GM21786 (cell line): Measurements from ENCODE around the gene MAT1A.
A peak's percentile ranks its signal among the peaks of the same experiment; 100 is the strongest.

Experiments used
- ATAC-seq: cut with Tn5 transposase; IDR thresholded peaks from one replicate; pipeline ENCODE4 v1.9.1; 2021; ENCODE audit not compliant: unreplicated experiment

MAT1A gene

GRCh38 chr10:80283119-80283518 is 6.3 kb downstream of the MAT1A start:
- no peak for ATAC-seq

GRCh38 chr10:80281784-80282765 is 7.4 kb downstream of the MAT1A start:
- ATAC-seq: no peak

GRCh38 chr10:80281292-80281691 is 8.2 kb downstream of the MAT1A start:
- peak; percentile 85 for ATAC-seq

GRCh38 chr10:80280071-80280800 is 9.2 kb downstream of the MAT1A start:
- no peak for ATAC-seq

- ATAC-seq: no peak
These were observed 10.3 kb downstream of the MAT1A start for GRCh38 chr10:80279146-80279545.

- no peak for ATAC-seq
These were observed 11.0 kb downstream of the MAT1A start for GRCh38 chr10:80278480-80278879.

GRCh38 chr10:80277567-80278250 is 11.7 kb downstream of the MAT1A start:
- no peak for ATAC-seq

GRCh38 chr10:80277016-80277415 is 12.4 kb downstream of the MAT1A start:
- no peak for ATAC-seq

- no peak for ATAC-seq
These were observed 13.1 kb downstream of the MAT1A start for GRCh38 chr10:80276335-80276734.

GRCh38 chr10:80275756-80276155 is 13.7 kb downstream of the MAT1A start:
- no peak for ATAC-seq

- no peak for ATAC-seq
These were observed 14.3 kb downstream of the MAT1A start for GRCh38 chr10:80275135-80275498.

GRCh38 chr10:80274396-80275134 is 14.9 kb downstream of the MAT1A start:
- no peak for ATAC-seq

- no peak for ATAC-seq
These were observed 15.8 kb downstream of the MAT1A start for GRCh38 chr10:80273523-80274170.

- ATAC-seq: no peak
These were observed 16.5 kb downstream of the MAT1A start for GRCh38 chr10:80272793-80273522.

GRCh38 chr10:80271416-80271815 is 18.0 kb downstream of the MAT1A start:
- no peak for ATAC-seq

GRCh38 chr10:80270887-80271286 is 18.6 kb downstream of the MAT1A start:
- no peak for ATAC-seq

GRCh38 chr10:80268938-80269588 is 20.4 kb downstream of the MAT1A start:
- no peak for ATAC-seq

- no peak for ATAC-seq
These were observed 21.2 kb downstream of the MAT1A start for GRCh38 chr10:80268266-80268665.

- no peak for ATAC-seq
These were observed 23.0 kb downstream of the MAT1A start for GRCh38 chr10:80266513-80266863.
